LNCAP (cell line): ENCODE data around the gene PIK3IP1.

Experiments used
- CTCF ChIP-seq: fragments of 450-650 bp; IDR thresholded peaks from 2 replicates; pipeline ENCODE4 v1.5.1; 2017; ENCODE audit warnings: mild to moderate bottlenecking

Gene PIK3IP1

GRCh38 chr22:31333641-31334040, 41.4 kb upstream of the PIK3IP1 start:
- no peak for TF ChIP-seq CTCF

- TF ChIP-seq CTCF, result no peak
Measured at GRCh38 chr22:31332886-31333285, 40.6 kb upstream of the PIK3IP1 start.

- no peak for TF ChIP-seq CTCF
Measured at GRCh38 chr22:31332010-31332409, 39.7 kb upstream of the PIK3IP1 start.

GRCh38 chr22:31329453-31330215, 37.3 kb upstream of the PIK3IP1 start:
- TF ChIP-seq CTCF, result no peak

- no peak for TF ChIP-seq CTCF
Measured at GRCh38 chr22:31329029-31329428, 36.7 kb upstream of the PIK3IP1 start.

- TF ChIP-seq CTCF, result no peak
Measured at GRCh38 chr22:31328544-31328960, 36.3 kb upstream of the PIK3IP1 start.

- TF ChIP-seq CTCF, result no peak
Measured at GRCh38 chr22:31327806-31328543, 35.7 kb upstream of the PIK3IP1 start.
